GM20000 (cell line): Measurements from ENCODE around the gene TACR1.

Experiments
- DNase-seq: peaks from one replicate; pipeline ENCODE4 v3.0.0; 2012; ENCODE audit warnings: low spot score
- TF ChIP-seq, protein P1 (sequence below): IDR thresholded peaks from 2 replicates; pipeline ENCODE4 v1.5.1; 2012; ENCODE audit warnings: mild to moderate bottlenecking, control low read depth; ENCODE audit errors: extremely low read depth, missing control alignments

Gene TACR1

DNA sequence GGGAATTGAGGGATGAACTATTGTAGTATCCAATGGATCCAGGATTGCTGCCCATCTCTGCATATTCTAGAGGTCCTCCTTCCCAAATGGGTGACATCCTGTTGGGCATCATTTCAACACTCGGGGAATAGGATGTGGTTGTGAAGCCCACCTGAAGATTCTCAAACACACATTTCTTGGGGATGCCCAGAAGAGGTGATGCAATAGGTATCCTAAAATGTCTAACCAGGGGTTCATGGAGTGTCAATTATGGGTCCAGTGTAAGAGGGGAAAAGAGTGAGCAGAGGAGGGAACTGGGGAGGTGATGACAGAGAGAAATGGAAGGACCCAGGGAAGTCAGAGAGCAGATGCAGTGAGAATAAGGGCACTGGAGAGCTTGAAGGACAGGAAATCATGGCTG lies 188.7 kb downstream of the TACR1 start:
- DNase-seq: no peak
- TF ChIP-seq, protein P1, sequence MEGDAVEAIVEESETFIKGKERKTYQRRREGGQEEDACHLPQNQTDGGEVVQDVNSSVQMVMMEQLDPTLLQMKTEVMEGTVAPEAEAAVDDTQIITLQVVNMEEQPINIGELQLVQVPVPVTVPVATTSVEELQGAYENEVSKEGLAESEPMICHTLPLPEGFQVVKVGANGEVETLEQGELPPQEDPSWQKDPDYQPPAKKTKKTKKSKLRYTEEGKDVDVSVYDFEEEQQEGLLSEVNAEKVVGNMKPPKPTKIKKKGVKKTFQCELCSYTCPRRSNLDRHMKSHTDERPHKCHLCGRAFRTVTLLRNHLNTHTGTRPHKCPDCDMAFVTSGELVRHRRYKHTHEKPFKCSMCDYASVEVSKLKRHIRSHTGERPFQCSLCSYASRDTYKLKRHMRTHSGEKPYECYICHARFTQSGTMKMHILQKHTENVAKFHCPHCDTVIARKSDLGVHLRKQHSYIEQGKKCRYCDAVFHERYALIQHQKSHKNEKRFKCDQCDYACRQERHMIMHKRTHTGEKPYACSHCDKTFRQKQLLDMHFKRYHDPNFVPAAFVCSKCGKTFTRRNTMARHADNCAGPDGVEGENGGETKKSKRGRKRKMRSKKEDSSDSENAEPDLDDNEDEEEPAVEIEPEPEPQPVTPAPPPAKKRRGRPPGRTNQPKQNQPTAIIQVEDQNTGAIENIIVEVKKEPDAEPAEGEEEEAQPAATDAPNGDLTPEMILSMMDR: no peak

DNA sequence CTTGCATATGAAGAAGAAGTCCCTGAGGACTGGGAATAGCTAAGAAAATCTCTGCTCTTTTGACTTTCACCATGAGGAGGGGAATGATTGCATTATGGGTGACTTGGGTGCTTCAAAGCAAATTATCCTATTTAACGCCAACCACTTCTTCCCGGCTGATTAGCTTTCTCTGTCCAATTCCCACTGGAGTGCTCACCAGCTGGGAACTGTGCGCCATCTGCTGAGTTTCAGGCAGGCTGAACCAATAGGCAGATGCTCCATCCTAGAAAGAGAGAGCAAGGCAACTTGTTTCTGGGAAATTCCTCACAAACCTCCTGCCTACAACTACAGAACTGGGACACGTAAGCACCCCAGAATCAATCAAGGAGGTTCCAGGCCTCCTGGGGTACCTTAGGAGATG lies 191.5 kb downstream of the TACR1 start:
- DNase-seq: no peak
- TF ChIP-seq, protein P1: no peak

DNA sequence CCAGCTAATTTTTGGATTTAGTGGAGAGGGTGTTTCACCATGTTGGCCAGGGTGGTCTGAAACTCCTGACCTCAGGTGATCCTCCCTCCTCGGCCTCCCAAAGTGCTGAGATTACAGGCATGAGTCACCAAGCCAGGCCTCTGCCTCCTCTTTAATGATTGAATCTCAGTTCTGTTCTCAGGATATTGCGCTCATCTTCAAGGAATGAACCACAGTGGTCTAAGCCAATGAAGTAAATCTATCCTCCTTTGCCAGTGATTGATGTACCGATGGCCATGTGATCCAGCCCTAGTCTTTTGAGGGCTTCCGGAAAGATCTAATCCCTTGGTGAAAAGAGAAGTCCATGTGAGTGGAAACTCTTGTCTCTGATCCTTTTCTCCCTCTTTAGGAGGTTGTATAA lies 192.3 kb downstream of the TACR1 start:
- TF ChIP-seq, protein P1: no peak
- DNase-seq: no peak

DNA sequence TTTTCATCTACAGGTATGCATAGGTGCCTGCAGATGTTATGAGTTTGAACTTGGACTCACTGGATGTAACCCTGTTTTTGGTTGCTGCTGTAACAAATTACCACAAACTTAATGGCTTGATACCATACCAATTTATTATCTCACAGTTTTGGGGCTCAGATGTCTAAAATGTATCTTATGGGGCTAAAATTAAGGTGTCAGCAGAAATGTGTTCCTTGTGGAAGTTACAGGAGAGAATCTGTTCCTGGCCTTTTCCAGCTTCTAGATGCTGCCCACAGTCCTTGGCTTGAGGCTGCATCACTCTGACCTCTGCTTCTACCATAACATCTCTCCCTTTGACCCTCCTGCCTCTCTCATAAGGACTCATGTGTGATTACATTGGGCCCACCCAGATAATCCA lies 193.3 kb downstream of the TACR1 start:
- no peak for DNase-seq
- TF ChIP-seq, protein P1: no peak

DNA sequence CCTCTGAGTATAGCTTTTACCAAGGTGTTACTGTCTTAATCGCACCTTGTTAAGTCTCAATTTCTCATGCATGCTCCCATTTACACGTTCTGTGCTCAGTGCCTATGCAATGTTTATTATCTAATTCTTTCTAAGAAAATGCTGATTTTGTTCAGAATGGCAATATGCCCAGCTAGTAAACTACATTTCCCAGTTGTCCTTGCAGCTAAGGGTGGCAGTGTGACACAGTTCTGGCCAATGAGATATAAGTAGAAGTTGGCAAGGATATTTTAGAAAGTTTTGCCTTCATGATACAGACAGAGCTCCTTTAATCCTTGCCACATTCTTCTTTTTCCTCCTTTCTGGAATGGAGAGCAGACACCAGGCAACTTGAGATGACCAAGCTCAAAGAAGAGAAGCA lies 195.5 kb downstream of the TACR1 start:
- TF ChIP-seq, protein P1: no peak
- no peak for DNase-seq

DNA sequence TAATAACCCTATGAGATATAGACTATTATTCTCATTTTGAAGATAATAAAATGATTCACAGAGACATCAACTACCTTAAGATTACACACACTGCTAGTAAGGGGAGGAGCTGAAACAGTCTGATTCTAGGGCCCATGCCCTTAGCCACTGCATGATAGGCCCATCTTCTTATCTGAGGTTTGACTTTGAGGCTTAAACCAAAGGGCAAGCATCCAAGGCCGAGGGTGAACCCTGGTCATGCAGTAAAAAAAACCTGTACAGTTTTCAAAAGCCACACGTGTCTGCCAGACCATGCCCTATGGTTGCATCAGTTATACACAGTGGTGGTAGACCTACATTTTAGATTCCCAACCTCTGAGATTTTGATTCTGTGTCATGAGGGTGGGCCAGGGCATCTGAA lies 196.0 kb downstream of the TACR1 start:
- no peak for DNase-seq
- TF ChIP-seq, protein P1: no peak

DNA sequence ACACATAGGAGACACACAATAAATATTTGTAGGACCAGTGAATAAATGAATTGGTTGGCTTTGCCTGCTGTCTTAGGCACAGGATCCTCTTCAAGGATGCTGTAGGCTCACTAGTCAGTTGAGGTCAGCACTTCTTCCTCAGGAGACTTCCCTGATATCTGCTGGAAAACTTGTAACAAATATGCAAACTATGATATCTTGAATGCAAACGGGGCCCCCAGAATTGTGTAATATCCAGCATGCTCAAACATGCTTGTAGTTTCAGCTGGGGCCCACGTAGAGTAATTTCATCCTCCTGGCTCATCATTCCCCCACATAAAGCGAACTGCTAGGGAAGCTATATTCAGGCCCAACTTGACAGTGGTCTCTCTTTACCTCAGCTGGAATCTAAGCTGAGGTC lies 197.3 kb downstream of the TACR1 start:
- TF ChIP-seq, protein P1: no peak
- DNase-seq: no peak
